ENCODE results near the gene NEO1.

- TF ChIP-seq CTCF (IDR thresholded peaks at IDR 0.05) (no peak), ZFX (IDR thresholded peaks at IDR 0.05; ENCODE audit: borderline replicate concordance) (no peak)
Measured at GRCh38 chr15:73004462-73004861, 47.8 kb upstream of the NEO1 start.
